Brain microvascular endothelial cell (primary cell): ENCODE results near the gene GLG1.

Experiments used
- DNase-seq: peaks from one replicate; pipeline ENCODE4 v3.0.0-alpha.2; 2020
- H3K27ac ChIP-seq: fragments of 250-450 bp; sonication (Bioruptor Pico); 2 replicates; pipeline ENCODE4 v1.5.1; 2020; ENCODE audit warnings: mild to moderate bottlenecking, moderate library complexity
- H3K27me3 ChIP-seq: fragments of 250-450 bp; sonication (Bioruptor Pico); replicated peaks from 2 replicates; pipeline ENCODE4 v1.5.1; 2020; ENCODE audit warnings: mild to moderate bottlenecking
- H3K36me3 ChIP-seq: fragments of 250-450 bp; sonication (Bioruptor Pico); replicated peaks from 2 replicates; pipeline ENCODE4 v1.5.1; 2020; ENCODE audit warnings: mild to moderate bottlenecking
- H3K4me3 ChIP-seq: 2 replicates; pipeline ENCODE4 v1.5.1; 2011; ENCODE audit warnings: low read depth, mild to moderate bottlenecking, control low read depth, low read length, moderate library complexity
- CTCF ChIP-seq: IDR thresholded peaks from 2 replicates; pipeline ENCODE4 v1.5.1; 2011; ENCODE audit warnings: low read depth, mild to moderate bottlenecking, moderate library complexity, low read length, control low read depth, inconsistent platforms; ENCODE audit errors: missing control alignments
- in situ Hi-C: cut with HindIII; loops from 2 replicates; pipeline ENCODE4 v1.10.0; 2017; ENCODE audit warnings: low sequenced_read_pairs, low pct_ligation_motif_present

GLG1 gene

GRCh38 chr16:74627506-74628220 lies 20.7 kb upstream of the GLG1 start:
- no peak for TF ChIP-seq CTCF
- H3K36me3 ChIP-seq: peaks cover 54% of the 10 kb centered on the region
- no peak overlapping the region for H3K27ac ChIP-seq
- no peak overlapping the region for H3K4me3 ChIP-seq
- no peak for DNase-seq
- in situ Hi-C loops: no loop called here
- H3K27me3 ChIP-seq: no peaks in the 10 kb centered on the region

GRCh38 chr16:74626741-74627416 lies 20.0 kb upstream of the GLG1 start:
- DNase-seq: no peak
- peaks cover 54% of the 10 kb centered on the region for H3K36me3 ChIP-seq
- no peak overlapping the region for H3K4me3 ChIP-seq
- no peak overlapping the region for H3K27ac ChIP-seq
- no peaks in the 10 kb centered on the region for H3K27me3 ChIP-seq
- no peak for TF ChIP-seq CTCF
- in situ Hi-C loops: no loop called here

- H3K4me3 ChIP-seq: no peak overlapping the region
- no peak for TF ChIP-seq CTCF
- H3K36me3 ChIP-seq: peaks cover 44% of the 10 kb centered on the region
- DNase-seq: no peak
- H3K27me3 ChIP-seq: no peaks in the 10 kb centered on the region
- H3K27ac ChIP-seq: no peak overlapping the region
- in situ Hi-C loops: no loop called here
Measured at GRCh38 chr16:74625500-74626350, 18.8 kb upstream of the GLG1 start.

- TF ChIP-seq CTCF: no peak
- H3K27ac ChIP-seq: no peak overlapping the region
- H3K36me3 ChIP-seq: peaks cover 37% of the 10 kb centered on the region
- in situ Hi-C loops: no loop called here
- H3K4me3 ChIP-seq: no peak overlapping the region
- no peaks in the 10 kb centered on the region for H3K27me3 ChIP-seq
- DNase-seq: no peak
Measured at GRCh38 chr16:74623839-74624235, 16.9 kb upstream of the GLG1 start.

- peak; percentile 57 for TF ChIP-seq CTCF
- peaks cover 35% of the 10 kb centered on the region for H3K36me3 ChIP-seq
- no peak overlapping the region for H3K27ac ChIP-seq
- H3K4me3 ChIP-seq: no peak overlapping the region
- DNase-seq: no peak
- no peaks in the 10 kb centered on the region for H3K27me3 ChIP-seq
- in situ Hi-C loops: no loop called here
Measured at GRCh38 chr16:74623214-74623838, 16.4 kb upstream of the GLG1 start.
